Parathyroid adenoma (tissue), 2 donors: Measurements from ENCODE around the gene HBQ1.

Source experiments
- H2AFZ ChIP-seq: fragments of 300-600 bp; sonication (generic); one replicate; pipeline ENCODE4 v1.7.0; 2017; ENCODE audit warnings: antibody characterized with exemption, mild to moderate bottlenecking
- H3K27ac ChIP-seq: fragments of 300-600 bp; sonication (generic); one replicate; pipeline ENCODE4 v1.7.0; 2017
- H3K27me3 ChIP-seq: fragments of 300-600 bp; sonication (generic); one replicate; pipeline ENCODE4 v1.7.0; 2017; ENCODE audit warnings: low read length; ENCODE audit not compliant: control insufficient read depth, insufficient read depth
- H3K36me3 ChIP-seq: fragments of 300-600 bp; sonication (generic); one replicate; pipeline ENCODE4 v1.7.0; 2017; ENCODE audit warnings: low read length; ENCODE audit not compliant: control insufficient read depth, insufficient read depth
- H3K4me1 ChIP-seq: fragments of 300-600 bp; sonication (generic); one replicate; pipeline ENCODE4 v1.7.0; 2017; ENCODE audit warnings: control low read depth
- H3K4me2 ChIP-seq: fragments of 300-600 bp; sonication (generic); one replicate; pipeline ENCODE4 v1.7.0; 2017; ENCODE audit warnings: low read length
- H3K4me3 ChIP-seq: fragments of 300-600 bp; sonication (generic); one replicate; pipeline ENCODE4 v1.7.0; 2017; ENCODE audit warnings: low read depth, low read length
- H3K79me2 ChIP-seq: fragments of 300-600 bp; sonication (generic); one replicate; pipeline ENCODE4 v1.7.0; 2017; ENCODE audit warnings: control low read depth
- H3K9ac ChIP-seq: fragments of 300-600 bp; sonication (generic); one replicate; pipeline ENCODE4 v1.7.0; 2017; ENCODE audit warnings: mild to moderate bottlenecking
- H3K9me3 ChIP-seq: fragments of 300-600 bp; sonication (generic); one replicate; pipeline ENCODE4 v1.7.0; 2017; ENCODE audit warnings: low read length; ENCODE audit not compliant: control insufficient read depth
- TF ChIP-seq, protein P1 (sequence below): fragments of 300-600 bp; sonication (generic); IDR thresholded peaks from one replicate; pipeline ENCODE4 v1.7.0; 2017; ENCODE audit warnings: antibody characterized with exemption, mild to moderate bottlenecking
- donor health status: primary hyperparathyroidism.

The HBQ1 gene

DNA sequence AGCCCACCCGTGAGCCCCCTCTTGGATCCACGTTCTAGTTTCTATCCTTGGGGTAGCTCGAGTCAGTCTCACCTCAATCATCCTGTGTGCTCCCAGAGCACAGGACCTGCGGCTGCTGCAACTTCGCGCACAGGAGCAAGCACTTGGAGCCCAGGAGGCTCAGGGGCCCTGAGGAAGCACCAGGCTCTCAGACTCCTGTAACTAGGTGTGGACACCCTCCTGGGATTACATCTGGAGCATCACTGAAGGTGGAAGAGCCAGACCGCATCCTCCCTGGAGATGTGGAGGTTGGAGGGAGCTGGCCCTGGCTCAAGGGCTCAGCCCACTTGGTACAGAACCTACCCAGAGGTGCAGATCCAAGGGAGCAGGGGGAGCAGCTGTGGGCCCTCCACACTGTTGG is 2.7 kb downstream of the HBQ1 start:
- H2AFZ ChIP-seq = no peak overlapping the region
- peaks cover 1% of the 10 kb centered on the region for H3K27me3 ChIP-seq
- no peak overlapping the region for H3K4me3 ChIP-seq
- TF ChIP-seq, protein P1, sequence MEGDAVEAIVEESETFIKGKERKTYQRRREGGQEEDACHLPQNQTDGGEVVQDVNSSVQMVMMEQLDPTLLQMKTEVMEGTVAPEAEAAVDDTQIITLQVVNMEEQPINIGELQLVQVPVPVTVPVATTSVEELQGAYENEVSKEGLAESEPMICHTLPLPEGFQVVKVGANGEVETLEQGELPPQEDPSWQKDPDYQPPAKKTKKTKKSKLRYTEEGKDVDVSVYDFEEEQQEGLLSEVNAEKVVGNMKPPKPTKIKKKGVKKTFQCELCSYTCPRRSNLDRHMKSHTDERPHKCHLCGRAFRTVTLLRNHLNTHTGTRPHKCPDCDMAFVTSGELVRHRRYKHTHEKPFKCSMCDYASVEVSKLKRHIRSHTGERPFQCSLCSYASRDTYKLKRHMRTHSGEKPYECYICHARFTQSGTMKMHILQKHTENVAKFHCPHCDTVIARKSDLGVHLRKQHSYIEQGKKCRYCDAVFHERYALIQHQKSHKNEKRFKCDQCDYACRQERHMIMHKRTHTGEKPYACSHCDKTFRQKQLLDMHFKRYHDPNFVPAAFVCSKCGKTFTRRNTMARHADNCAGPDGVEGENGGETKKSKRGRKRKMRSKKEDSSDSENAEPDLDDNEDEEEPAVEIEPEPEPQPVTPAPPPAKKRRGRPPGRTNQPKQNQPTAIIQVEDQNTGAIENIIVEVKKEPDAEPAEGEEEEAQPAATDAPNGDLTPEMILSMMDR = no peak
- peaks cover 9% of the 10 kb centered on the region for H3K4me1 ChIP-seq
- H3K36me3 ChIP-seq = no peaks in the 10 kb centered on the region
- H3K9me3 ChIP-seq = no peaks in the 10 kb centered on the region
- H3K4me2 ChIP-seq = no peak overlapping the region
- no peaks in the 10 kb centered on the region for H3K79me2 ChIP-seq
- H3K9ac ChIP-seq = no peak overlapping the region
- H3K27ac ChIP-seq = no peak overlapping the region

DNA sequence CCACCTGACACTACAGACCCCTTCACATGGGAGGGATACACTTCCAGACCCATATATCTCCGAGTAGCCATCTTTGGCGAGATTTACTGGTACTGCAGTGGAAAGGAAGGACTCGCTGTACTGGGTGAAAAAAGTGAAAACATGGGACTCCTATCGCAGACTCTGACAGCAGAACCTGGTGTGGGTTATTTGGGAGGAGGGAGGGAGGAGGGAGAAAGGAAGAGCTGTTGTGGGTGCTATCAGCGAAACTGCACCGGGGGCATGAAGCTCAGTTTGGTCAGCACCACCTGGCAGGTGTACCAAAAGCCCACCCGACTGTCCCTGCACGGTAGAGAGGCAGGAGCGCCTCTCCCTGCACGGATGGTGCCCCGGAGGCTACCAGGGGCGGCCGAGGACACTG is 5.0 kb downstream of the HBQ1 start:
- Histone ChIP-seq H3K27me3 (no peaks in the 10 kb centered on the region), H3K79me2 (no peaks in the 10 kb centered on the region), H2AFZ (no peak overlapping the region), H3K9me3 (no peaks in the 10 kb centered on the region), H3K27ac (no peak overlapping the region), H3K4me3 (no peak overlapping the region), H3K4me1 (peaks cover 9% of the 10 kb centered on the region), H3K36me3 (no peaks in the 10 kb centered on the region), H3K4me2 (no peak overlapping the region), H3K9ac (no peak overlapping the region)
- TF ChIP-seq, protein P1 = no peak

DNA sequence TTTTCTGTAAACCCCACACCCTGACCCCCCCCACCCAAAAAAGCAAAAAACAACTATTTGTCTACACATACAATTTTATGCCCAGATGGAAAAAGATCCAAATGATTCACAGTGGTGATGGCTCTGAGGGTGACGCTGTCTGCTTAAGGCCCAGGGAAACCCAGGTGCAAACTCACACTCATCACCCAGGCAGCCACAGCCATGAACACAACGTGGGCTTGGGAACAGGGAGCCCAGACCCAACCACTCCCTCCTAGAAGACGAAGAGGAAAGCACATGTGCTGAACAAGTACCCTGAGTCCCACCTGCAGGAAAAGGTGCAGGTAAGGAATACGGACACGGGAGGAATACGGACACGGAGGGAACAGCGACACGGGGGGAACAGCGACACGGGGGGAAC is 5.4 kb downstream of the HBQ1 start:
- no peaks in the 10 kb centered on the region for H3K27me3 ChIP-seq
- H3K36me3 ChIP-seq = no peaks in the 10 kb centered on the region
- no peak overlapping the region for H2AFZ ChIP-seq
- H3K27ac ChIP-seq = no peak overlapping the region
- no peak overlapping the region for H3K9ac ChIP-seq
- no peak overlapping the region for H3K4me2 ChIP-seq
- peaks cover 9% of the 10 kb centered on the region for H3K4me1 ChIP-seq
- no peak overlapping the region for H3K4me3 ChIP-seq
- TF ChIP-seq, protein P1 = no peak
- no peaks in the 10 kb centered on the region for H3K79me2 ChIP-seq
- H3K9me3 ChIP-seq = no peaks in the 10 kb centered on the region

DNA sequence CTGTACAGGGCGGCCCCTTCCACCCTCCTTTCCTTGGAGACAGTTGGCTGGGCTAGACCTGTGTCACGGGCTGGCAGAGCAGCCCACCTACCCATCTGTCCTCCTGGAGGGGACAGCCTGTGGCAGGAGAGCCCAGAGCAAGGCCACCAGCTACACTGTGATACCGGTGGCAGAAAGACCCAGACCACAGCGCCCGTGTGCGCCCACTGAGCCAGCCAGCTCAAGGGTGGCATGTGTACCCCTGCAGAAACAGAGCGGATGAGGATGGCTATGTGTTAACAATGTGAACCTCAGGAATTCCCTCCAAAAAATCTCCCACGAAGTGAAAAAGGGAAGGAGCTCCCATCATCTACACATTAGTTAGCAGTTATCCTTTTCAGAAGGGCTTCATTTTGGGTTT is 7.1 kb downstream of the HBQ1 start:
- H3K79me2 ChIP-seq = no peaks in the 10 kb centered on the region
- no peaks in the 10 kb centered on the region for H3K36me3 ChIP-seq
- no peak overlapping the region for H2AFZ ChIP-seq
- H3K4me3 ChIP-seq = no peak overlapping the region
- H3K27me3 ChIP-seq = no peaks in the 10 kb centered on the region
- H3K27ac ChIP-seq = no peak overlapping the region
- H3K9ac ChIP-seq = no peak overlapping the region
- TF ChIP-seq, protein P1 = no peak
- no peaks in the 10 kb centered on the region for H3K9me3 ChIP-seq
- no peaks in the 10 kb centered on the region for H3K4me1 ChIP-seq
- H3K4me2 ChIP-seq = no peak overlapping the region

DNA sequence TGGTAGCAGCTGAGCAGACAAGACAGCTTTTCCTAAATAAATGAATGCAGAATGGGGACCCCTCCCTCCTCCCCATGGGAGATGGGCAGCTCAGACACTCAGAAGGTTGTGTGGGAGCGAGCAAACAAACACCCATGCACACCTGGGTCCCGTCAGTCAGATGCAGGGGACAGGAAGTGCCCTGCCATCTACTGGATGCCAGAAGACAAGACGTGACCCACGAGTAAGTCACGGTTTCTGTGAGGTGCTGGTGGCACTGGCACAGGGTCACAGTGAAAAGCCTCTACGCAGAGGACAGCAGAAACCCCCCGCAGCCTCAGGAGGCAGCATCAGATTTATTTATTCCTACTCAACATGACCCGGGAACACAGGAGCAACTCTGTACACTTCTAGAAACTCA is 8.4 kb downstream of the HBQ1 start:
- Histone ChIP-seq H3K36me3 (no peaks in the 10 kb centered on the region), H3K27ac (no peak overlapping the region), H2AFZ (no peak overlapping the region), H3K4me1 (no peaks in the 10 kb centered on the region), H3K4me2 (no peak overlapping the region), H3K9me3 (no peaks in the 10 kb centered on the region), H3K27me3 (no peaks in the 10 kb centered on the region), H3K4me3 (no peak overlapping the region), H3K79me2 (no peaks in the 10 kb centered on the region), H3K9ac (no peak overlapping the region)
- TF ChIP-seq, protein P1 = no peak
